Upper lobe of left lung (tissue), 4 donors: ENCODE data around the gene CUX1.

ENCODE experiments used
- POLR2A ChIP-seq, 4 donors: fragments of 450-650 bp; IDR thresholded peaks; one replicate each; pipeline ENCODE4 v1.5.1; 2016 to 2017; ENCODE audit warnings: antibody characterized with exemption in 4 of 4, mild to moderate bottlenecking in 2 of 4
- TF ChIP-seq, protein P1 (sequence below), 6 experiments: fragments of 450-650 bp in 4 of 6; fragments of 200-600 bp in 2 of 6; sonication (generic) in 2 of 6; IDR thresholded peaks; one replicate each; pipeline ENCODE4 v1.5.1; 2016 to 2019; ENCODE audit warnings: antibody characterized with exemption in 6 of 6

- TF ChIP-seq, protein P1, sequence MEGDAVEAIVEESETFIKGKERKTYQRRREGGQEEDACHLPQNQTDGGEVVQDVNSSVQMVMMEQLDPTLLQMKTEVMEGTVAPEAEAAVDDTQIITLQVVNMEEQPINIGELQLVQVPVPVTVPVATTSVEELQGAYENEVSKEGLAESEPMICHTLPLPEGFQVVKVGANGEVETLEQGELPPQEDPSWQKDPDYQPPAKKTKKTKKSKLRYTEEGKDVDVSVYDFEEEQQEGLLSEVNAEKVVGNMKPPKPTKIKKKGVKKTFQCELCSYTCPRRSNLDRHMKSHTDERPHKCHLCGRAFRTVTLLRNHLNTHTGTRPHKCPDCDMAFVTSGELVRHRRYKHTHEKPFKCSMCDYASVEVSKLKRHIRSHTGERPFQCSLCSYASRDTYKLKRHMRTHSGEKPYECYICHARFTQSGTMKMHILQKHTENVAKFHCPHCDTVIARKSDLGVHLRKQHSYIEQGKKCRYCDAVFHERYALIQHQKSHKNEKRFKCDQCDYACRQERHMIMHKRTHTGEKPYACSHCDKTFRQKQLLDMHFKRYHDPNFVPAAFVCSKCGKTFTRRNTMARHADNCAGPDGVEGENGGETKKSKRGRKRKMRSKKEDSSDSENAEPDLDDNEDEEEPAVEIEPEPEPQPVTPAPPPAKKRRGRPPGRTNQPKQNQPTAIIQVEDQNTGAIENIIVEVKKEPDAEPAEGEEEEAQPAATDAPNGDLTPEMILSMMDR (IDR thresholded peaks at IDR 0.05), result no peak
- no peak for TF ChIP-seq POLR2A (IDR thresholded peaks at IDR 0.05)
These were observed 280.3 kb downstream of the CUX1 start for GRCh38 chr7:102097601-102098161.
